ENCODE results near the gene SYNPO2L.

Gene SYNPO2L

GRCh38 chr10:73609116-73609515, 46.7 kb downstream of the SYNPO2L start:
- TF ChIP-seq TAF1 (IDR thresholded peaks at IDR 0.05; ENCODE audit: low read depth, low read length) (no peak), PAX5 (IDR thresholded peaks at IDR 0.05; ENCODE audit: insufficient read depth, low read length, severe bottlenecking) (no peak), POLR2AphosphoS5 (IDR thresholded peaks at IDR 0.05; ENCODE audit: low read depth, low read length) (no peak), SPI1 (IDR thresholded peaks at IDR 0.05; ENCODE audit: low read depth, low read length) (no peak)
- no peak for DNase-seq (ENCODE audit: insufficient read length, low spot score)
- no peak for FAIRE-seq

DNA sequence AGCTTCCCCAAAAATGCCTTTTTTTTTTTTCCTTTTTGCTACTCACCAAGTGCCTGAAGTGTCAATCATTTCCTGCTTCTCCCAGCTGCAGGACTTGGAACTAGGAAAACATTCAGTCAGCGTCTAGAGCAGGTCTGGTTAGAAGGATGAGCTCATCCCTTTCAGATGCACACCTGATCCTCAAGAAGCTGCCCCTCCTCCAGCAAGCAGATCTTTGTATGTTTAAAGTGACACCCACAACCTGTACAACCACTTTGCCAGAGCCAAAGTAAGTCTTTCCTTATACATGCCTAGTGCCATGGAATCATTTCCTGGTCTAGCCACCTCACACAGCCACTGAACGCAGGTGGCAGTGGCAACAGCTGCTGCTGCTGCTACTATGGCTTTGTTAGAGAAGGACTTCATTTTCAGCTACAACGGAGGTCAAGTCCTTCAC, 54.3 kb downstream of the SYNPO2L start:
- FAIRE-seq, result no peak
- TF ChIP-seq TAF1 (IDR thresholded peaks at IDR 0.05; ENCODE audit: low read depth, low read length) (no peak), POLR2AphosphoS5 (IDR thresholded peaks at IDR 0.05; ENCODE audit: low read depth, low read length) (no peak), POLR2A (IDR thresholded peaks at IDR 0.05; ENCODE audit: low read depth, low read length) (no peak), SPI1 (IDR thresholded peaks at IDR 0.05; ENCODE audit: low read depth, low read length) (no peak), PAX5 (IDR thresholded peaks at IDR 0.05; ENCODE audit: insufficient read depth, low read length, severe bottlenecking) (no peak), POU2F2 (IDR thresholded peaks at IDR 0.05; ENCODE audit: low read depth, low read length) (no peak)
- DNase-seq (ENCODE audit: insufficient read length, low spot score), result no peak

GRCh38 chr10:73597346-73597745, 58.5 kb downstream of the SYNPO2L start:
- TF ChIP-seq PAX5 (IDR thresholded peaks at IDR 0.05; ENCODE audit: insufficient read depth, low read length, severe bottlenecking) (no peak), SPI1 (IDR thresholded peaks at IDR 0.05; ENCODE audit: low read depth, low read length) (no peak), TAF1 (IDR thresholded peaks at IDR 0.05; ENCODE audit: low read depth, low read length) (no peak), POLR2A (IDR thresholded peaks at IDR 0.05; ENCODE audit: low read depth, low read length) (no peak), POLR2AphosphoS5 (IDR thresholded peaks at IDR 0.05; ENCODE audit: low read depth, low read length) (no peak), POU2F2 (IDR thresholded peaks at IDR 0.05; ENCODE audit: low read depth, low read length) (no peak)
- DNase-seq (ENCODE audit: insufficient read length, low spot score), result no peak
- no peak for FAIRE-seq

Measured in GM12891 (cell line).